Stimulated activated naive CD8-positive, alpha-beta T cell treated with anti-CD3 and anti-CD28 coated beads, Interleukin-15, Interleukin-2, amounts not matched to agents 100 U/mL and 50 U/mL, for 24 hours (primary cell): ENCODE data around the gene HK3.

Experiments
- ATAC-seq: fragments of 150-1000 bp; cut with Tn5 transposase; one replicate; pipeline ENCODE4 v1.10.0; 2021
- DNase-seq: peaks from one replicate; pipeline ENCODE4 v3.0.0; 2021

The HK3 gene

GRCh38 chr5:176870110-176870591 lies 29.0 kb downstream of the HK3 start:
- no peak for ATAC-seq
- no peak for DNase-seq

- ATAC-seq, result no peak
- no peak for DNase-seq
Measured at GRCh38 chr5:176869501-176870109, 29.5 kb downstream of the HK3 start.

GRCh38 chr5:176868731-176869130 lies 30.4 kb downstream of the HK3 start:
- no peak for ATAC-seq
- DNase-seq, result no peak

GRCh38 chr5:176868126-176868525 lies 31.0 kb downstream of the HK3 start:
- DNase-seq (no peak), ATAC-seq (no peak)

GRCh38 chr5:176866707-176867310 lies 32.3 kb downstream of the HK3 start:
- no peak for ATAC-seq

GRCh38 chr5:176865964-176866363 lies 33.2 kb downstream of the HK3 start:
- ATAC-seq (no peak), DNase-seq (no peak)

More at GRCh38 chr5:176866707-176867310, 32.3 kb downstream of the HK3 start:
- DNase-seq, result no peak

- ATAC-seq, result no peak
- no peak for DNase-seq
Measured at GRCh38 chr5:176864755-176865154, 34.4 kb downstream of the HK3 start.

- ATAC-seq, result no peak
- no peak for DNase-seq
Measured at GRCh38 chr5:176863765-176864098, 35.4 kb downstream of the HK3 start.

- ATAC-seq, result no peak
Measured at GRCh38 chr5:176863041-176863764, 35.9 kb downstream of the HK3 start.

GRCh38 chr5:176862330-176862995 lies 36.7 kb downstream of the HK3 start:
- ATAC-seq (no peak), DNase-seq (no peak)

More at GRCh38 chr5:176863041-176863764, 35.9 kb downstream of the HK3 start:
- no peak for DNase-seq

- DNase-seq (no peak), ATAC-seq (no peak)
Measured at GRCh38 chr5:176861276-176861675, 37.9 kb downstream of the HK3 start.

- DNase-seq (no peak), ATAC-seq (no peak)
Measured at GRCh38 chr5:176860381-176860780, 38.8 kb downstream of the HK3 start.

GRCh38 chr5:176859916-176860315 lies 39.2 kb downstream of the HK3 start:
- no peak for DNase-seq
- no peak for ATAC-seq

GRCh38 chr5:176857894-176858273 lies 41.3 kb downstream of the HK3 start:
- ATAC-seq (no peak), DNase-seq (no peak)

GRCh38 chr5:176857216-176857893 lies 41.8 kb downstream of the HK3 start:
- no peak for ATAC-seq

GRCh38 chr5:176856746-176857145 lies 42.4 kb downstream of the HK3 start:
- no peak for ATAC-seq

More at GRCh38 chr5:176857216-176857893, 41.8 kb downstream of the HK3 start:
- DNase-seq, result no peak

GRCh38 chr5:176855598-176855997 lies 43.5 kb downstream of the HK3 start:
- ATAC-seq, result no peak
- DNase-seq, result no peak

More at GRCh38 chr5:176856746-176857145, 42.4 kb downstream of the HK3 start:
- DNase-seq, result no peak

GRCh38 chr5:176854164-176854563 lies 45.0 kb downstream of the HK3 start:
- DNase-seq (no peak), ATAC-seq (no peak)

GRCh38 chr5:176853151-176853778 lies 45.9 kb downstream of the HK3 start:
- DNase-seq, result no peak
- ATAC-seq, result no peak

- ATAC-seq, result no peak
- no peak for DNase-seq
Measured at GRCh38 chr5:176851871-176852658, 47.1 kb downstream of the HK3 start.

- DNase-seq, result no peak
- no peak for ATAC-seq
Measured at GRCh38 chr5:176851380-176851779, 47.8 kb downstream of the HK3 start.
